ENCODE results near the gene BAK1.
A peak's percentile ranks its signal among the peaks of the same experiment; 100 is the strongest.
"Not testable (repeated sequence)": the region's sequence is repeated elsewhere in the genome, so short reads cannot be mapped to it uniquely, and the experiment has no call there.

BAK1 gene

DNA sequence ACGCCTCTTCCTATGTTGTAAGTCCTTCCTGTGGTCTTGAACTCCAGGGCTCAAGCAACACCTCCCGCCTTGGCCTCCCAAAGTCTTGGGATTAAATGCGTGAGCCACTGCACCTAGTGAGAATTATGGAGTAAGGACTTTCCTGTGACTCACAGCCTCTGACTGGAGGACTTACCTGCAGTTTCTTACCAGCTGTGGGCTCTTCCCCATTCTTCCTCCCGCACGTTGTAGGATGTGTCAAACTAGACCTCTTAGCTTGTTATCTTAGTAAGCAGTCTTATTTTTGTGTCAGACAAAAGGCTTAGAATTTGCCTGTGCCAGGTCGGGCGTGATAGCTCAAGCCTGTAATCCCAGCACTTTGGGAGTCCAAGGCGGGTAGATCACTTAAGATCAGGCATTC lies 30.9 kb downstream of the BAK1 start:
- DNase-seq = no peak

GRCh38 chr6:33547499-33547898 lies 32.6 kb downstream of the BAK1 start:
- DNase-seq = no peak

GRCh38 chr6:33546766-33547165 lies 33.3 kb downstream of the BAK1 start:
- DNase-seq = no peak

DNA sequence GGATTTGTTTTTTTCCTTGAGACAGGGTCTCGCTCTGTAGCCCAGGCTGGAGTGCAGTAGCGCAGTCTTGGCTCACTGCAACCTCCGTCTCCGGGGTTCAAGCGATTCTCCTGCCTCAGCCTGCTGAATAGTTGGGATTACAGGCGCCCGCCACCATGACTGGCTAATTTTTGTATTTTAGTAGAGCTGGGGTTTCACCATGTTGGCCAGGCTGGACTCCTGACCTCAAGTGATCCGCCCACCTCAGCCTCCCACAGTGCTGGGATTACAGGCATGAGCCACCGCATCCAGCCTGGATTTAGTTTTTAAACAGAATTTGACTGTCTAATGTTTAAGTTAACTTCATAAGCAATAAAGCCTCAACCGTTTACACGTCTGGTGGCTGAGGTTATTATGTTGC lies 34.8 kb downstream of the BAK1 start:
- DNase-seq = not testable (repeated sequence)

DNA sequence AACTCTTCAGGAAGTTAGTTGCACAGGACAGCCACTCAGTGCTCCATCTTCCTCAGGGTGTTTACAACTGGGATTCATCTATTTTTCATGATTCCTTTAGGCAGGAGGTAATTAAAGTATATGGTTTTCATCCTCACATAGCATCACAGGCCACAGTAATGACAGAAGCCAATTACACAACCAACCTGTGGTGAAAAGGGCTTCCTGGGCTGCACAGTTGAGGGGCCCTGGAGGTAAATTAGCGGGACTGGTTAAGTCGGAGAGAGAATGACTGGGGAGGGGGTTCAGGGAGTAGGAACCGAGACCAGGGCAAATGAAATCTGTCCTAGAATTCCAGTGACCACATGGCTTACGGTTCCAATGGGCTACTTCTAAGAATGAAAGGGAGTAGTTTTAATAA lies 37.0 kb downstream of the BAK1 start:
- no peak for DNase-seq

DNA sequence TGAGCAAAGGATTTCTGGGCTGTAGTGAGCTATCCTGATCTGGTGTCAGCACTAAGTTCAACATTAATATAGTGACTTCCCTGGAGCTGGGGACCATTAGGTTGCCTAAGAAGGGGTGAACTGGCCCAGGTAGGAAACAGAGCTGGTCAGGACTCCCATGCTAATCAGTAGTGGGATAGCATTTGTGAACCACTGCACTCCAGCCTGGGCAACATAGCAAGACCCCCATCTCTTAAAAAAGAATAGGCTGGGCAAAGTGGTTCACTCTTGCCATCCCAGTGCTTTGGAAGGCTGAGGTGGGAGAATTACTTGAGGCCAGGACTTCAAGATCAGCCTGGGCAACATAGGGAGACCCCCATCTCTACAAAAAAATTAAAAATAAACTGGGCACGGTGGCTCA lies 39.3 kb downstream of the BAK1 start:
- no peak for DNase-seq

- DNase-seq = no peak
These were observed 45.4 kb downstream of the BAK1 start for GRCh38 chr6:33534702-33535101.

DNA sequence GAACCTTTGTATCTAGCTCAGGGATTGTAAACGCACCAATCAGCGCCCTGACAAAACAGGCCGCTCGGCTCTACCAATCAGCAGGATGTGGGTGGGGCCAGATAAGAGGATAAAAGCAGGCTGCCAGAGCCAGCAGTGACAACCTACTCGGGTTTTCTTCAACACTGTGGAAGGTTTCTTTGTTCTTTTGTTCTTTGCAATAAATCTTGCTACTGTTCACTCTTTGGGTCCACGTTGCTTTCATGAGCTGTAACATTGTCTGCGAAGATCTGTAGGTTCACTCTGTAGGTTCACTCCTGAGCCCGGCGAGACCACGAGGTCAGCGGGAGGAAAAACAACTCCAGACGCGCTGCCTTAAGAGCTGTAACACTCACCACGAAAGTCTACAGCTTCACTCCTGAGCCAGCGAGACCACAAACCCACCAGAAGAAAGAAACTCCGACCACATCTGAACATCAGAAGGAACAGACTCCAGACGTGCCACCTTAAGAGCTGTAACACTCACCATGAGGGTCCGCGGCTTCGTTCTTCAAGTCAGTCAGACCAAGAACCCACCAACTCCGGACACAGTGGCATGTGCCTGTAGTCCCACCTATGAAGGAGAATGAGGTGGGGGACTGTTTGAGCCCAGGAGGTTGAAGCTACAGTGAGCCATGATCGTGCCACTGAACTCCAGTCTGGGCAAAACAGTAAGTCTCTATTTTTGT lies 46.8 kb downstream of the BAK1 start:
- peak; percentile 76 to 77 for DNase-seq

DNA sequence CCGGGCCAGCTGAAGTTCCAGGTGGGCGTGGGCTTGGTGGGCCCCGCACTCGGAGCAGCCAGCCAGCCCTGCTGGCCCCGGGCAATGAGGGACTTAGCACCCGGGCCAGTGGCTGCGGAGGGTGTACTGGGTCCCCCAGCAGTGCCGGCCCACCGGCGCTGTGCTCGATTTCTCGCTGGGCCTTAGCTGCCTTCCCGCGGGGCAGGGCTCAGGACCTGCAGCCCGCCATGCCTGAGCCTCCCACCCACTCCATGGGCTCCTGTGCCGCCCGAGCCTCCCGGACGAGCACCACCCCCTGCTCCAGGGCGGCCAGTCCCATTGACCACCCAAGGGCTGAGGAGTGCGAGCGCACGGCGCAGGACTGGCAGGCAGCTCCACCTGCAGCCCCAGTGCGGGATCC lies 47.6 kb downstream of the BAK1 start:
- not testable (repeated sequence) for DNase-seq

GRCh38 chr6:33530617-33531016 lies 49.5 kb downstream of the BAK1 start:
- not testable (repeated sequence) for DNase-seq

All from CD4-positive, alpha-beta T cell treated with Interleukin-4 for 1 hour (primary cell).